H9 (cell line): ENCODE measurements around the gene DYNLT4. TPM values are rescaled to one million over a fixed set of nuclear protein-coding genes. Genes with fewer than 3 reads are reported as not detected.

Source experiments
- DNase-seq: peaks from one replicate; pipeline ENCODE4 v3.0.0-alpha.2; 2017
- H2AFZ ChIP-seq: one replicate; pipeline ENCODE4 v1.6.1; 2013; ENCODE audit warnings: mild to moderate bottlenecking, low read length, control low read depth, moderate library complexity
- H2AK5ac ChIP-seq: 2 replicates; pipeline ENCODE4 v1.6.1; 2013; ENCODE audit warnings: low read length, control low read depth, mixed read lengths; ENCODE audit not compliant: insufficient read length
- H2BK120ac ChIP-seq: one replicate; pipeline ENCODE4 v1.6.1; 2013; ENCODE audit warnings: low read depth, mild to moderate bottlenecking, low read length, control low read depth, inconsistent platforms; ENCODE audit not compliant: poor library complexity, severe bottlenecking
- H2BK12ac ChIP-seq: 2 replicates; pipeline ENCODE4 v1.6.1; 2013; ENCODE audit warnings: low read length, control low read depth, mixed read lengths, low read depth; ENCODE audit not compliant: insufficient read length
- H2BK15ac ChIP-seq: 2 replicates; pipeline ENCODE4 v1.6.1; 2013; ENCODE audit warnings: low read depth, low read length, control low read depth
- H2BK20ac ChIP-seq: one replicate; pipeline ENCODE4 v1.6.1; 2013; ENCODE audit warnings: low read depth, mild to moderate bottlenecking, low read length, control low read depth, inconsistent platforms; ENCODE audit not compliant: poor library complexity, severe bottlenecking
- H2BK5ac ChIP-seq: 2 replicates; pipeline ENCODE4 v1.6.1; 2013; ENCODE audit warnings: low read length, control low read depth, mixed read lengths; ENCODE audit not compliant: insufficient read length
- H3K14ac ChIP-seq: 2 replicates; pipeline ENCODE4 v1.6.1; 2013; ENCODE audit warnings: low read length, control low read depth; ENCODE audit not compliant: insufficient read depth
- H3K18ac ChIP-seq: 2 replicates; pipeline ENCODE4 v1.6.1; 2013; ENCODE audit warnings: low read depth, mild to moderate bottlenecking, mixed read lengths, low read length, control low read depth; ENCODE audit not compliant: insufficient read length
- H3K23ac ChIP-seq: 2 replicates; pipeline ENCODE4 v1.6.1; 2013; ENCODE audit warnings: low read length, control low read depth, mixed read lengths, low read depth; ENCODE audit not compliant: insufficient read length
- H3K23me2 ChIP-seq: 2 replicates; pipeline ENCODE4 v1.6.1; 2013; ENCODE audit warnings: low read depth, mild to moderate bottlenecking, mixed read lengths, low read length, control low read depth; ENCODE audit not compliant: insufficient read length, poor library complexity, severe bottlenecking
- H3K27ac ChIP-seq: 2 replicates; pipeline ENCODE4 v1.5.1; 2013; ENCODE audit warnings: low read length, control low read depth, mixed read lengths, low read depth; ENCODE audit not compliant: insufficient read length
- H3K27me3 ChIP-seq: 2 replicates; pipeline ENCODE4 v1.6.1; 2013; ENCODE audit warnings: low read length, control low read depth, inconsistent platforms; ENCODE audit not compliant: insufficient read depth
- H3K4ac ChIP-seq: 2 replicates; pipeline ENCODE4 v1.6.1; 2013; ENCODE audit warnings: low read depth, mild to moderate bottlenecking, control low read depth, inconsistent platforms, low read length, moderate library complexity
- H3K4me1 ChIP-seq: 2 replicates; pipeline ENCODE4 v1.6.1; 2013; ENCODE audit warnings: low read length, control low read depth, inconsistent platforms; ENCODE audit not compliant: insufficient read depth
- H3K4me2 ChIP-seq: 2 replicates; pipeline ENCODE4 v1.6.1; 2013; ENCODE audit warnings: low read length, control low read depth, mixed read lengths; ENCODE audit not compliant: insufficient read length, insufficient read depth
- H3K56ac ChIP-seq: 2 replicates; pipeline ENCODE4 v1.6.1; 2013; ENCODE audit warnings: low read depth, mild to moderate bottlenecking, mixed read lengths, low read length, control low read depth; ENCODE audit not compliant: insufficient read length
- H3K79me1 ChIP-seq: 2 replicates; pipeline ENCODE4 v1.6.1; 2013; ENCODE audit warnings: low read depth, mild to moderate bottlenecking, moderate library complexity, low read length, control low read depth, inconsistent platforms; ENCODE audit not compliant: insufficient read depth, poor library complexity, severe bottlenecking
- H3K79me2 ChIP-seq: 2 replicates; pipeline ENCODE4 v1.6.1; 2013; ENCODE audit warnings: low read length, control low read depth, inconsistent platforms; ENCODE audit not compliant: insufficient read depth
- H3K9ac ChIP-seq: 2 replicates; pipeline ENCODE4 v1.6.1; 2013; ENCODE audit warnings: low read length, control low read depth, mixed read lengths; ENCODE audit not compliant: insufficient read length; ENCODE audit errors: extremely low read depth
- H3K9me3 ChIP-seq: one replicate; pipeline ENCODE4 v1.6.1; 2013; ENCODE audit warnings: low read depth, low read length, inconsistent platforms; ENCODE audit not compliant: control insufficient read depth
- H3T11ph ChIP-seq: one replicate; pipeline ENCODE4 v1.6.1; 2013; ENCODE audit warnings: mild to moderate bottlenecking, low read length, control low read depth, inconsistent platforms
- H4K20me1 ChIP-seq: one replicate; pipeline ENCODE4 v1.6.1; 2013; ENCODE audit not compliant: control insufficient read depth, insufficient read length, insufficient read depth
- H4K5ac ChIP-seq: 2 replicates; pipeline ENCODE4 v1.6.1; 2013; ENCODE audit warnings: low read depth, mild to moderate bottlenecking, mixed read lengths, low read length, control low read depth; ENCODE audit not compliant: insufficient read length
- H4K8ac ChIP-seq: replicated peaks from 2 replicates; pipeline ENCODE4 v1.6.1; 2013; ENCODE audit warnings: low read length, control low read depth, mixed read lengths, low read depth; ENCODE audit not compliant: insufficient read length
- H4K91ac ChIP-seq: 2 replicates; pipeline ENCODE4 v1.6.1; 2013; ENCODE audit warnings: low read depth, mild to moderate bottlenecking, moderate library complexity, mixed read lengths, low read length, control low read depth; ENCODE audit not compliant: insufficient read length
- H3K27ac Mint-ChIP-seq, 3 experiments: 2 replicates in 2 of 3; 3 replicates in 1 of 3; pipeline ENCODE4 v1.8.0; 2020 to 2021; ENCODE audit warnings: mixed read lengths in 3 of 3, mild to moderate bottlenecking in 1 of 3, moderate library complexity in 1 of 3
- H3K27me3 Mint-ChIP-seq: 2 replicates; pipeline ENCODE4 v1.8.0; 2021; ENCODE audit warnings: low read depth, mild to moderate bottlenecking, moderate library complexity, mixed read lengths
- H3K36me3 Mint-ChIP-seq, 3 experiments: 2 replicates in 2 of 3; 3 replicates in 1 of 3; pipeline ENCODE4 v1.8.0; 2020 to 2021; ENCODE audit warnings: low read depth in 3 of 3, mixed read lengths in 3 of 3; ENCODE audit not compliant: insufficient read depth in 1 of 3
- H3K4me1 Mint-ChIP-seq, 2 experiments: 2 replicates each; pipeline ENCODE4 v1.8.0; 2020; ENCODE audit warnings: mixed read lengths in 2 of 2
- H3K4me3 Mint-ChIP-seq, 2 experiments: 2 replicates in 1 of 2; 3 replicates in 1 of 2; pipeline ENCODE4 v1.8.0; 2020 to 2021; ENCODE audit warnings: mild to moderate bottlenecking in 2 of 2, mixed read lengths in 2 of 2, moderate library complexity in 1 of 2
- H3K9me3 Mint-ChIP-seq, 2 experiments: 2 replicates in 1 of 2; 3 replicates in 1 of 2; pipeline ENCODE4 v1.8.0; 2020; ENCODE audit warnings: mild to moderate bottlenecking in 2 of 2, mixed read lengths in 2 of 2, moderate library complexity in 1 of 2
- CTCF ChIP-seq: fragments of 200-600 bp; sonication (generic); conservative IDR thresholded peaks from 3 replicates; pipeline ENCODE4 v1.8.0; 2021; ENCODE audit warnings: antibody characterized with exemption, mild to moderate bottlenecking
- WGBS: extraction: QIAGEN DNeasy Blood & Tissue Kit; methylation state at CpG from one replicate; pipeline ENCODE4 v1.1.7; 2013; ENCODE audit warnings: missing lambda C conversion rate, low lambda C conversion rate, mixed read lengths; ENCODE audit not compliant: insufficient read length; ENCODE audit errors: extremely low coverage; 5-methylcytosine and 5-hydroxymethylcytosine counted together
- total RNA-seq: library from RNA; stranded (reverse); gene quantifications from 2 replicates; pipeline ENCODE4 v1.2.1, GENCODE V29; 2021

Gene DYNLT4
- total RNA-seq, 1 experiment from 2014 or later = not detected

DNA sequence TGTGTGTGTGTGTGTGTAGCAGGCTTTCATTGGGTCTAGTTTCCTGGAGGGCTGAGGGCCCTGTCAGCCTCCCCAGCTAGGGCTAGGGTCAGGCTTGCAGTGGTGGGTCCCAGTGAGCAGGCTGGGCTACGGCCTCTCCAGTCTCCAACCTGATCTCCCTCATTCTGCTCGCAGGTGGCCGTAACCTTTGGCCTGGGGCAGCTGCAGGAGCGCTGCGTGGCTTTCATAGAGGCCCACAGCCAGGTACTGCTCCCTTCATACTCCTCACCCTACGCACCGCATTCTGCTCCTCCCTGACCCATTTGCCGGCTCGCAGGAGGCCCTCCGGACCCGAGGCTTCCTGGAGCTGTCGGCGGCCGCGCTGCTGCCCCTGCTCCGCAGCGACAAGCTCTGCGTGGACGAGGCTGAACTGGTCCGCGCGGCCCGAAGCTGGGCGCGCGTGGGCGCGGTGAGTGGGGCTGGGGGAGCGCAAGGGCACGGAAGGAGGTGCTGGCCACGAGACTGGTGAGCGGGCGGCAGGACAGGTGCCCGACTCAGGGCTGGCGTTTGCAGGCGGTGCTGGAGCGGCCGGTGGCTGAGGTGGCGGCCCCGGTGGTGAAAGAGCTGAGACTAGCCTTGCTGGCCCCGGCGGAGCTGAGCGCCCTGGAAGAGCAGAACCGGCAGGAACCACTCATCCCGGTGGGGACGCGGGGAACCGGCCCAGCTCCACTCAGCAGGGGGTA lies 5.8 kb upstream of the DYNLT4 start:
- no peak for TF ChIP-seq CTCF
- H3K79me1 ChIP-seq = no peaks in the 10 kb centered on the region
- no peak overlapping the region for H2AFZ ChIP-seq
- peaks cover 7% of the 10 kb centered on the region for H3K23me2 ChIP-seq
- DNase-seq = peak; percentile 57
- no peak overlapping the region for H2AK5ac ChIP-seq
- H2BK120ac ChIP-seq = no peak overlapping the region
- H4K8ac ChIP-seq = no peak overlapping the region
- no peaks in the 10 kb centered on the region for H4K20me1 ChIP-seq
- H3K56ac ChIP-seq = no peak overlapping the region
- H3K23ac ChIP-seq = no peak overlapping the region
- no peak overlapping the region for H4K91ac ChIP-seq
- H3K14ac ChIP-seq = peak overlapping the region; percentile 82
- no peak overlapping the region for H3T11ph ChIP-seq
- H3K4me2 ChIP-seq = peak overlapping the region; percentile 47
- no peaks in the 10 kb centered on the region for H3K27me3 ChIP-seq
- no peaks in the 10 kb centered on the region for H3K79me2 ChIP-seq
- WGBS = no CpG with 5 or more reads among the region's 48 CpGs
- no peak overlapping the region for H3K9ac ChIP-seq
- peaks cover 26 to 37% of the 10 kb centered on the region in 2 experiments for H3K4me1 Mint-ChIP-seq
- H3K9me3 Mint-ChIP-seq = no peaks in the 10 kb centered on the region
- H4K5ac ChIP-seq = no peak overlapping the region
- H3K36me3 Mint-ChIP-seq = peaks cover 0 to 5% (median 2%) of the 10 kb centered on the region in 3 experiments; a peak in 2 of 7 replicates
- H2BK5ac ChIP-seq = no peak overlapping the region
- H3K27ac ChIP-seq = no peak overlapping the region
- H3K4me3 Mint-ChIP-seq = peak overlapping the region; percentile 52 to 64
- no peak overlapping the region for H2BK20ac ChIP-seq
- no peak overlapping the region for H3K4ac ChIP-seq
- peaks cover 4% of the 10 kb centered on the region; the same call in 1 of the 2 replicates for H3K4me1 ChIP-seq
- H3K18ac ChIP-seq = peak overlapping the region; percentile 53
- H3K27me3 Mint-ChIP-seq = no peaks in the 10 kb centered on the region; the same call in 1 of the 2 replicates
- no peak overlapping the region for H2BK12ac ChIP-seq
- H3K27ac Mint-ChIP-seq = no peak overlapping the region
- H3K9me3 ChIP-seq = no peaks in the 10 kb centered on the region
- H2BK15ac ChIP-seq = no peak overlapping the region
